Upper lobe of left lung (tissue), 6 donors: ENCODE measurements around the gene TTBK2. TPM values are rescaled to one million over a fixed set of nuclear protein-coding genes. Genes with fewer than 3 reads are reported as not detected.
A peak's percentile ranks its signal among the peaks of the same experiment; 100 is the strongest.

Experiments
- ATAC-seq, 2 donors: fragments of 200-7000 bp; cut with Tn5 transposase; one replicate each; pipeline ENCODE4 v1.9.1; 2022; ENCODE audit warnings: mild to moderate bottlenecking in 2 of 2, moderate library complexity in 2 of 2; ENCODE audit not compliant: low FRiP score in 2 of 2
- DNase-seq, 2 donors: peaks; one replicate each; pipeline ENCODE4 v3.0.0-alpha.2; 2019 to 2020
- H3K27ac ChIP-seq, 4 donors: fragments of 200-600 bp; sonication (generic); one replicate each; pipeline ENCODE4 v1.5.1; 2016 to 2019
- H3K27me3 ChIP-seq, 4 donors: fragments of 200-600 bp; sonication (generic); one replicate each; pipeline ENCODE4 v1.5.1; 2017 to 2019
- H3K36me3 ChIP-seq, 4 donors: fragments of 200-600 bp; sonication (generic); one replicate each; pipeline ENCODE4 v1.5.1; 2016 to 2019
- H3K4me1 ChIP-seq, 4 donors: fragments of 200-600 bp; sonication (generic); one replicate each; pipeline ENCODE4 v1.5.1; 2018 to 2019
- H3K4me3 ChIP-seq, 4 donors: fragments of 200-600 bp; sonication (generic); one replicate each; pipeline ENCODE4 v1.5.1; 2017 to 2019; ENCODE audit warnings: mild to moderate bottlenecking in 2 of 4, moderate library complexity in 1 of 4
- H3K9me3 ChIP-seq, 4 donors: fragments of 200-600 bp; sonication (generic); one replicate each; pipeline ENCODE4 v1.5.1; 2018 to 2019
- CTCF ChIP-seq, 6 experiments: fragments of 450-650 bp in 4 of 6; fragments of 200-600 bp in 2 of 6; sonication (generic) in 2 of 6; IDR thresholded peaks; one replicate each; pipeline ENCODE4 v1.5.1; 2016 to 2019; ENCODE audit warnings: antibody characterized with exemption in 6 of 6
- EP300 ChIP-seq, 4 donors: sonication (generic); formaldehyde crosslinking; IDR thresholded peaks; one replicate each; pipeline ENCODE4 v1.5.1; 2017; ENCODE audit warnings: antibody characterized with exemption in 4 of 4, control low read depth in 2 of 4
- POLR2A ChIP-seq, 4 donors: fragments of 450-650 bp; IDR thresholded peaks; one replicate each; pipeline ENCODE4 v1.5.1; 2016 to 2017; ENCODE audit warnings: antibody characterized with exemption in 4 of 4, mild to moderate bottlenecking in 2 of 4
- POLR2AphosphoS5 ChIP-seq, 2 donors: sonication (generic); formaldehyde crosslinking; IDR thresholded peaks; one replicate each; pipeline ENCODE4 v1.5.1; 2017; ENCODE audit warnings: antibody characterized with exemption in 2 of 2
- WGBS, 2 donors: methylation state at CpG; one replicate each; pipeline ENCODE4 v1.1.5; 2017 to 2018; 5-methylcytosine and 5-hydroxymethylcytosine counted together
- total RNA-seq, 6 donors: library from RNA; depleted of rRNA in 4 of 6; stranded (reverse); fragments of >200 nt in 4 of 6; gene quantifications; one replicate each; pipeline versions ENCODE4 v1.1.0 to v1.2.1, GENCODE V29; 2016 to 2021
- donor health status: DM: no; HTN: no; CAD: no; lungs with moderate emphysema.
- donor health status: DM: no; HTN: yes; CAD: no; lungs with severe emphysema.

The TTBK2 gene
- total RNA-seq, 6 donors from 2014 or later: 8.2 to 28.3 (median 13.2) TPM

GRCh38 chr15:42742149-42742548, 178.4 kb downstream of the TTBK2 start:
- H3K27me3 ChIP-seq: no peaks in the 10 kb centered on the region
- no peak for DNase-seq
- TF ChIP-seq EP300 (IDR thresholded peaks at IDR 0.05) (no peak), POLR2A (IDR thresholded peaks at IDR 0.05) (no peak)
- H3K9me3 ChIP-seq: no peaks in the 10 kb centered on the region
- peaks cover 0 to 10% (median 2%) of the 10 kb centered on the region in 4 donors for H3K36me3 ChIP-seq
- WGBS, 2 donors: 90 to 94% methylated on average over 4 of the region's 4 CpGs
- ATAC-seq: no peak
- no peak overlapping the region for H3K27ac ChIP-seq
- peaks cover 5 to 8% (median 7%) of the 10 kb centered on the region in 4 donors for H3K4me1 ChIP-seq
- H3K4me3 ChIP-seq: no peak overlapping the region

GRCh38 chr15:42741710-42742109, 178.9 kb downstream of the TTBK2 start:
- DNase-seq: no peak
- ATAC-seq: no peak
- WGBS, 2 donors: 77 to 85% methylated on average over 2 of the region's 2 CpGs
- H3K36me3 ChIP-seq: peaks cover 0 to 10% (median 2%) of the 10 kb centered on the region in 4 donors
- no peak overlapping the region for H3K4me3 ChIP-seq
- H3K4me1 ChIP-seq: peaks cover 5 to 8% (median 8%) of the 10 kb centered on the region in 4 donors
- no peaks in the 10 kb centered on the region for H3K27me3 ChIP-seq
- TF ChIP-seq POLR2A (IDR thresholded peaks at IDR 0.05) (no peak), EP300 (IDR thresholded peaks at IDR 0.05) (no peak), POLR2AphosphoS5 (IDR thresholded peaks at IDR 0.05) (no peak), CTCF (IDR thresholded peaks at IDR 0.05) (no peak)
- H3K27ac ChIP-seq: no peak overlapping the region
- H3K9me3 ChIP-seq: no peaks in the 10 kb centered on the region

GRCh38 chr15:42737529-42738328, 182.8 kb downstream of the TTBK2 start:
- WGBS, 2 donors: 81 to 83% methylated on average over 17 to 21 of the region's 21 CpGs
- H3K27me3 ChIP-seq: no peaks in the 10 kb centered on the region
- H3K4me3 ChIP-seq: peak overlapping the region in 3 of 4 donors; percentile 82 to 100 (median 99)
- TF ChIP-seq EP300 (IDR thresholded peaks at IDR 0.05) (no peak), POLR2A (IDR thresholded peaks at IDR 0.05) (no peak), CTCF (IDR thresholded peaks at IDR 0.05) (no peak), POLR2AphosphoS5 (IDR thresholded peaks at IDR 0.05) (no peak)
- H3K36me3 ChIP-seq: peaks cover 9 to 24% (median 15%) of the 10 kb centered on the region in 4 donors
- H3K4me1 ChIP-seq: peaks cover 16 to 21% (median 17%) of the 10 kb centered on the region in 4 donors
- no peaks in the 10 kb centered on the region for H3K9me3 ChIP-seq
- H3K27ac ChIP-seq: peak overlapping the region; percentile 82 to 93 (median 90)
- DNase-seq: no peak
- ATAC-seq: no peak

- no peaks in the 10 kb centered on the region for H3K27me3 ChIP-seq
- H3K36me3 ChIP-seq: peaks cover 9 to 29% (median 23%) of the 10 kb centered on the region in 4 donors
- peak within 1 kb of the TSS; percentile 82 to 93 (median 90) for H3K27ac ChIP-seq
- no peak for TF ChIP-seq EP300 (IDR thresholded peaks at IDR 0.05)
- TF ChIP-seq POLR2AphosphoS5 (IDR thresholded peaks at IDR 0.05): peak; percentile 64 to 90
- peak in 3 of 4 donors; percentile 53 to 89 (median 62) for TF ChIP-seq POLR2A (IDR thresholded peaks at IDR 0.05)
- TF ChIP-seq CTCF (IDR thresholded peaks at IDR 0.05): peak in 4 of 6 experiments; percentile 6 to 38 (median 22)
- H3K9me3 ChIP-seq: no peaks in the 10 kb centered on the region
- DNase-seq (peak; percentile 94 to 99), ATAC-seq (peak; percentile 96 to 98)
- H3K4me3 ChIP-seq: peak within 1 kb of the TSS; percentile 82 to 100 (median 92)
- peaks cover 16 to 21% (median 17%) of the 10 kb centered on the region in 4 donors for H3K4me1 ChIP-seq
- WGBS, 2 donors: 0 to 1% methylated on average over 18 to 28 of the region's 76 CpGs
Measured at GRCh38 chr15:42736793-42737528, 183.6 kb downstream of the TTBK2 start, which contains the start of gene CDAN1. Gene CDAN1, minus strand, starts transcription at chr15:42737128. Its CDS starts 26 bp downstream, at chr15:42737102.
